GM19023 (cell line): ENCODE results near the gene NAMPT.

Experiments
- ATAC-seq: cut with Tn5 transposase; IDR thresholded peaks from one replicate; pipeline ENCODE4 v1.9.1; 2021; ENCODE audit warnings: mild to moderate bottlenecking, moderate library complexity; ENCODE audit not compliant: unreplicated experiment

The NAMPT gene

GRCh38 chr7:106277976-106278375 lies 6.8 kb downstream of the NAMPT start:
- no peak for ATAC-seq

GRCh38 chr7:106276513-106276912 lies 8.3 kb downstream of the NAMPT start:
- ATAC-seq, result no peak

GRCh38 chr7:106273009-106273668 lies 11.6 kb downstream of the NAMPT start:
- ATAC-seq, result no peak

GRCh38 chr7:106270122-106270977 lies 14.4 kb downstream of the NAMPT start:
- ATAC-seq, result no peak

GRCh38 chr7:106269254-106269961 lies 15.4 kb downstream of the NAMPT start:
- no peak for ATAC-seq

GRCh38 chr7:106265133-106265532 lies 19.6 kb downstream of the NAMPT start:
- ATAC-seq, result no peak

GRCh38 chr7:106262221-106262881 lies 22.4 kb downstream of the NAMPT start:
- ATAC-seq, result no peak

GRCh38 chr7:106260136-106260561 lies 24.6 kb downstream of the NAMPT start:
- no peak for ATAC-seq

- ATAC-seq, result no peak
Observed at GRCh38 chr7:106258789-106259188, 26.0 kb downstream of the NAMPT start.

- no peak for ATAC-seq
Observed at GRCh38 chr7:106257752-106258151, 27.0 kb downstream of the NAMPT start.

- no peak for ATAC-seq
Observed at GRCh38 chr7:106256144-106256543, 28.6 kb downstream of the NAMPT start.

GRCh38 chr7:106255246-106255645 lies 29.5 kb downstream of the NAMPT start:
- no peak for ATAC-seq

- ATAC-seq, result no peak
Observed at GRCh38 chr7:106254525-106255116, 30.2 kb downstream of the NAMPT start.

- no peak for ATAC-seq
Observed at GRCh38 chr7:106252568-106252967, 32.2 kb downstream of the NAMPT start.

GRCh38 chr7:106249488-106249887 lies 35.3 kb downstream of the NAMPT start:
- ATAC-seq, result no peak

GRCh38 chr7:106248600-106248999 lies 36.2 kb downstream of the NAMPT start:
- no peak for ATAC-seq

- no peak for ATAC-seq
Observed at GRCh38 chr7:106247841-106248240, 36.9 kb downstream of the NAMPT start.

- ATAC-seq, result no peak
Observed at GRCh38 chr7:106246902-106247711, 37.7 kb downstream of the NAMPT start.

- no peak for ATAC-seq
Observed at GRCh38 chr7:106243893-106244292, 40.9 kb downstream of the NAMPT start.

GRCh38 chr7:106239406-106239805 lies 45.4 kb downstream of the NAMPT start:
- ATAC-seq, result no peak
